Stomach (tissue), 4 donors: ENCODE results near the gene SIRPB1.

ENCODE experiments used
- CTCF ChIP-seq, 7 experiments: fragments of 450-650 bp in 4 of 7; fragments of 200-600 bp in 3 of 7; sonication (generic) in 3 of 7; IDR thresholded peaks; one replicate each; pipeline ENCODE4 v1.5.1; 2016 to 2019; ENCODE audit warnings: antibody characterized with exemption in 7 of 7, control low read depth in 2 of 7, mild to moderate bottlenecking in 1 of 7
- POLR2AphosphoS5 ChIP-seq, 3 donors: sonication (generic); formaldehyde crosslinking; IDR thresholded peaks; one replicate each; pipeline ENCODE4 v1.6.1; 2016; ENCODE audit warnings: antibody characterized with exemption in 3 of 3

- no peak for TF ChIP-seq CTCF (IDR thresholded peaks at IDR 0.05)
- no peak for TF ChIP-seq POLR2AphosphoS5 (IDR thresholded peaks at IDR 0.05)
Observed at GRCh38 chr20:1616858-1617434, 2.9 kb downstream of the SIRPB1 start.
